Osteocyte (in vitro differentiated cells): ENCODE data around the gene ME1. TPM values are rescaled to one million over a fixed set of nuclear protein-coding genes. Genes with fewer than 3 reads are reported as not detected.
"Not testable (repeated sequence)": the region's sequence is repeated elsewhere in the genome, so short reads cannot be mapped to it uniquely, and the experiment has no call there.

Source experiments
- DNase-seq: peaks from one replicate; pipeline ENCODE4 v3.0.0; 2021; ENCODE audit warnings: mixed read lengths; ENCODE audit not compliant: unreplicated experiment; ENCODE audit errors: extremely low spot score
- H3K27ac Mint-ChIP-seq: one replicate; pipeline ENCODE4 v1.8.0; 2021; ENCODE audit warnings: mild to moderate bottlenecking, mixed read lengths; ENCODE audit not compliant: unreplicated experiment
- H3K27me3 Mint-ChIP-seq: one replicate; pipeline ENCODE4 v1.8.0; 2021; ENCODE audit warnings: mixed read lengths; ENCODE audit not compliant: unreplicated experiment
- H3K36me3 Mint-ChIP-seq: one replicate; pipeline ENCODE4 v1.8.0; 2021; ENCODE audit warnings: mixed read lengths; ENCODE audit not compliant: unreplicated experiment
- H3K4me1 Mint-ChIP-seq: one replicate; pipeline ENCODE4 v1.8.0; 2021; ENCODE audit warnings: mixed read lengths; ENCODE audit not compliant: unreplicated experiment
- H3K4me3 Mint-ChIP-seq: one replicate; pipeline ENCODE4 v1.8.0; 2021; ENCODE audit warnings: mild to moderate bottlenecking, moderate library complexity, mixed read lengths; ENCODE audit not compliant: unreplicated experiment
- H3K9me3 Mint-ChIP-seq: one replicate; pipeline ENCODE4 v1.8.0; 2021; ENCODE audit warnings: mixed read lengths; ENCODE audit not compliant: unreplicated experiment
- total RNA-seq: library from RNA; stranded (reverse); gene quantifications from 2 replicates; pipeline ENCODE4 v1.2.1, GENCODE V29; 2021
- TF ChIP-seq, protein P1 (sequence below): fragments of 200-600 bp; sonication (generic); IDR thresholded peaks from 2 replicates; pipeline ENCODE4 v1.5.0; 2021; ENCODE audit warnings: antibody characterized with exemption, mild to moderate bottlenecking, moderate library complexity

Gene ME1
- total RNA-seq, 1 donor from 2014 or later: 28.0 TPM

DNA sequence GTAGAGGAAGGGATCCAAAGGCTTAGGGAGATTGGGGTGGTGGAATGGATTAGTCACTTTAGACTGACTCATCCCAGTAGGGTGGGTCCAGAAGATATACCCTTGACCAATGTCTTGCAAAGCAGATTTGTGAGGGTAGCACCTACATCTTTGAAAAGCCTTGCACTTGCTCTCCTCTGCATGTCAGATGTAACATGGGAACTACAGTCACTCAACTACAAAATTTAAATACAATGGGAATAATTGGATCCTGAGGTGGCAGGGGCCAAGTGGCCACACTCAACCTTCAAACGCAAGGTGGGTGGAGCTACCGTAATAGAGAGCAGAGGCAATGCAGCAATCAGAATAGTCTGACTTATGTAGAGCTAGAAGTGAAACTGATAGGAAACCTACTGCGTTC is 71.2 kb downstream of the ME1 start:
- Mint-ChIP-seq H3K9me3 (peaks cover 16% of the 10 kb centered on the region), H3K4me1 (peaks cover 16% of the 10 kb centered on the region), H3K27ac (no peak overlapping the region), H3K27me3 (no peaks in the 10 kb centered on the region), H3K36me3 (peaks cover 29% of the 10 kb centered on the region), H3K4me3 (no peak overlapping the region)
- TF ChIP-seq, protein P1, sequence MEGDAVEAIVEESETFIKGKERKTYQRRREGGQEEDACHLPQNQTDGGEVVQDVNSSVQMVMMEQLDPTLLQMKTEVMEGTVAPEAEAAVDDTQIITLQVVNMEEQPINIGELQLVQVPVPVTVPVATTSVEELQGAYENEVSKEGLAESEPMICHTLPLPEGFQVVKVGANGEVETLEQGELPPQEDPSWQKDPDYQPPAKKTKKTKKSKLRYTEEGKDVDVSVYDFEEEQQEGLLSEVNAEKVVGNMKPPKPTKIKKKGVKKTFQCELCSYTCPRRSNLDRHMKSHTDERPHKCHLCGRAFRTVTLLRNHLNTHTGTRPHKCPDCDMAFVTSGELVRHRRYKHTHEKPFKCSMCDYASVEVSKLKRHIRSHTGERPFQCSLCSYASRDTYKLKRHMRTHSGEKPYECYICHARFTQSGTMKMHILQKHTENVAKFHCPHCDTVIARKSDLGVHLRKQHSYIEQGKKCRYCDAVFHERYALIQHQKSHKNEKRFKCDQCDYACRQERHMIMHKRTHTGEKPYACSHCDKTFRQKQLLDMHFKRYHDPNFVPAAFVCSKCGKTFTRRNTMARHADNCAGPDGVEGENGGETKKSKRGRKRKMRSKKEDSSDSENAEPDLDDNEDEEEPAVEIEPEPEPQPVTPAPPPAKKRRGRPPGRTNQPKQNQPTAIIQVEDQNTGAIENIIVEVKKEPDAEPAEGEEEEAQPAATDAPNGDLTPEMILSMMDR: no peak
- DNase-seq: no peak

DNA sequence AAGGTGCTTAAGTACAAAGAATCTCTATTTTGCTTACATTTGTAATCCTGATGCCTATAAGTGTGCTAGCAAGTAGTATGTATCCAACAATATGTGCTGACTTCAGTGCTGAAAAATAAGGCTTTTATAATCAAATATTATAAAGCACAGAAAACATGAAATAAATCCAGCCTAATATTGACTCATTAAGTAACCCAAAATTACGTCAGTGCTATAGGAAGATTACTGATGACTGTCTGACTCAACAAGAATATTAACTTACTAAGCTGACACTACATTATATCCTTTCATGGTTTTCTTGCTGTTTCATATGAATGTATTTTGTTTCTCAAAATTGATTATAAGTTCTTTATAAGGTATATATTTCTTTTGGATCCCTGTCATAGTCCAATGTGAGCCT is 76.1 kb downstream of the ME1 start:
- Mint-ChIP-seq H3K4me1 (peaks cover 18% of the 10 kb centered on the region), H3K36me3 (peaks cover 17% of the 10 kb centered on the region), H3K27me3 (no peaks in the 10 kb centered on the region), H3K9me3 (peaks cover 7% of the 10 kb centered on the region), H3K4me3 (no peak overlapping the region), H3K27ac (no peak overlapping the region)
- no peak for DNase-seq
- TF ChIP-seq, protein P1: no peak

DNA sequence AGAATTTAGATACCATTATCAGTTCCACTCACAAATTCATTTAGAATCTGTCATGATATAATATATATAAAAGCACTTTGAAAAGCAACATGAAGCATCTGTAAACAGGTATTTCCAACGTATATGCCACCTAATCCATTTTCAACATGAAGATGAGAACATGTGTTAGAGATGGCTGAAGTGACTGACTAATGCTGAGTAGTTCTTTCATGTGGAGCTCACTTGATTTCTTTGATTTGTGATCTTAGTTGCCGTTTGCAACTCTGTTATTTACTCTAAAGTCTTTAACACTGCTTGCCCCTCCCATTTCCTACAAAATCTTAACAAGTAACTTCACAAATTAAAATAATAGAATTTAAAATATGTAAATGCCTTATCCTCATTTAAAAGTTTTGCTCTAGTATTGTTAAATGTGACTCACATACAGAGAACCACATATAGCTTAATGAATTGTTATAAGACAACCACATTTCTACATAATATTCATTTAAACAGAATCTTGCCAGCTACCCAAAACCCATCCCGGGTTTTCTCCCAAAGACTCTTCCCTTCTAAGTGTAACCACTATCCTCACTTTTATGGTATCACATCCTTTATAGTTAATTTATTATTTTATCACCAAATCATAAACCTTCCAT is 78.3 kb downstream of the ME1 start:
- Mint-ChIP-seq H3K4me3 (no peak overlapping the region), H3K27me3 (no peaks in the 10 kb centered on the region), H3K4me1 (peaks cover 18% of the 10 kb centered on the region), H3K36me3 (peaks cover 4% of the 10 kb centered on the region), H3K9me3 (no peaks in the 10 kb centered on the region), H3K27ac (no peak overlapping the region)
- no peak for DNase-seq
- TF ChIP-seq, protein P1: no peak

DNA sequence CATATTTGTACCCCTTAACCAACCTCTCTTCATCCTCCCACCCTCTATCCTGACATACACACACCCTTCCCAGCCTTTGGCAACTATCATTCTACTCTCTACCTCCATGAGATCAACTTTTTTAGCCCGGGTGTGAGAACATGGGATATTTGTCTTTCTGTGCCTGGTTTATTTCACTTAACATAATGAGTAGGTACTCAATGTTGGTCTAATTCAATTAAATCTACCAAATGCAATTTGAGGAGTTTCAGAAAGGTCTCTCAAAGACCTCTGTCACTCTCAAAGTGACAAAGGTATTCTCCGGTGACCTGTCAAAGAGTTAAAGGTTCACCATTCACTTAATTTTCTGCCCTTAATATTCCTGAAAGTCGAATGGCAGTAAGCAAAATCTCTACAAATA is 87.7 kb downstream of the ME1 start:
- peaks cover 17% of the 10 kb centered on the region for H3K36me3 Mint-ChIP-seq

DNA sequence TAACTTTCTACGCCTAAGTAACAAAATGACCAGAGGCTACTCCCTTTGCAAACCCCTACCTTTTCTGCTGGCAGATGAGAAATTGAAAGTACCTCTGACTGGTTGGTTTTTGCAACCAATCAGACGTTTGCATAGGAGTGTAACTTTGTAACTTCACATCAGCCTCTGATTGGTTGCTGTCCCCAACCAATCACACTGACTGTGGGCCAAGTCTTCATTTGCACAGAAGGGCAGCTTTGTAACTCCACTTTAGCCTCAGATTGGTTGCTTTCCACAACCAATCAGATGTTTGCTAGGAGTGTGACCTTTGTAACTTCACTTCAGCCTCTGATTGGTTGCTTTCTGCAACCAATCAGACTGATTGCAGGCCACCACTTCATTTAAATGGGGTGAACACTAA is 89.1 kb downstream of the ME1 start:
- H3K4me1 Mint-ChIP-seq: no peaks in the 10 kb centered on the region
- peaks cover 17% of the 10 kb centered on the region for H3K36me3 Mint-ChIP-seq
- no peaks in the 10 kb centered on the region for H3K9me3 Mint-ChIP-seq
- H3K4me3 Mint-ChIP-seq: no peak overlapping the region
- H3K27me3 Mint-ChIP-seq: no peaks in the 10 kb centered on the region
- H3K27ac Mint-ChIP-seq: no peak overlapping the region
- TF ChIP-seq, protein P1: no peak
- DNase-seq: no peak

More for the DNA sequence above, 87.7 kb downstream of the ME1 start:
- Mint-ChIP-seq H3K4me3 (no peak overlapping the region), H3K4me1 (no peaks in the 10 kb centered on the region), H3K9me3 (no peaks in the 10 kb centered on the region), H3K27ac (no peak overlapping the region), H3K27me3 (no peaks in the 10 kb centered on the region)
- TF ChIP-seq, protein P1: no peak
- DNase-seq: no peak

DNA sequence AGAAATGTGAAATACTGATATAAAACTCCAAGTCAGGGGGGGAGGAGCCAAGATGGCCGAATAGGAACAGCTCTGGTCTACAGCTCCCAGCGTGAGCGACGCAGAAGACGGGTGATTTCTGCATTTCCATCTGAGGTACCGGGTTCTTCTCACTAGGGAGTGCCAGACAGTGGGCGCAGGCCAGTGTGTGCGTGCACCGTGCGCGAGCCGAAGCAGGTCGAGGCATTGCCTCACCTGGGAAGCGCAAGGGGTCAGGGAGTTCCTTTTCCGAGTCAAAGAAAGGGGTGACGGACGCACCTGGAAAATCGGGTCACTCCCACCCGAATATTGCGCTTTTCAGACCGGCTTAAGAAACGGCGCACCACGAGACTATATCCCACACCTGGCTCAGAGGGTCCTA is 96.9 kb downstream of the ME1 start:
- H3K4me1 Mint-ChIP-seq, DNase-seq, H3K27me3 Mint-ChIP-seq, H3K9me3 Mint-ChIP-seq, H3K36me3 Mint-ChIP-seq: not testable (repeated sequence)
- Mint-ChIP-seq H3K27ac (peak overlapping the region; percentile 38), H3K4me3 (peak overlapping the region; percentile 63)
